RCC 7860 (cell line): ENCODE data around the gene TPST1.
"Not testable (repeated sequence)": the region's sequence is repeated elsewhere in the genome, so short reads cannot be mapped to it uniquely, and the experiment has no call there.

Experiments
- DNase-seq: peaks from one replicate; pipeline ENCODE4 v3.0.0-alpha.2; 2015; ENCODE audit warnings: low spot score
- FAIRE-seq: peaks from 2 replicates; lab custom pipeline; 2012; peaks lifted over from hg19 to GRCh38; lab: Jason Lieb, UNC

The TPST1 gene

GRCh38 chr7:66374141-66374840 lies 169.2 kb downstream of the TPST1 start:
- FAIRE-seq, DNase-seq: not testable (repeated sequence)

DNA sequence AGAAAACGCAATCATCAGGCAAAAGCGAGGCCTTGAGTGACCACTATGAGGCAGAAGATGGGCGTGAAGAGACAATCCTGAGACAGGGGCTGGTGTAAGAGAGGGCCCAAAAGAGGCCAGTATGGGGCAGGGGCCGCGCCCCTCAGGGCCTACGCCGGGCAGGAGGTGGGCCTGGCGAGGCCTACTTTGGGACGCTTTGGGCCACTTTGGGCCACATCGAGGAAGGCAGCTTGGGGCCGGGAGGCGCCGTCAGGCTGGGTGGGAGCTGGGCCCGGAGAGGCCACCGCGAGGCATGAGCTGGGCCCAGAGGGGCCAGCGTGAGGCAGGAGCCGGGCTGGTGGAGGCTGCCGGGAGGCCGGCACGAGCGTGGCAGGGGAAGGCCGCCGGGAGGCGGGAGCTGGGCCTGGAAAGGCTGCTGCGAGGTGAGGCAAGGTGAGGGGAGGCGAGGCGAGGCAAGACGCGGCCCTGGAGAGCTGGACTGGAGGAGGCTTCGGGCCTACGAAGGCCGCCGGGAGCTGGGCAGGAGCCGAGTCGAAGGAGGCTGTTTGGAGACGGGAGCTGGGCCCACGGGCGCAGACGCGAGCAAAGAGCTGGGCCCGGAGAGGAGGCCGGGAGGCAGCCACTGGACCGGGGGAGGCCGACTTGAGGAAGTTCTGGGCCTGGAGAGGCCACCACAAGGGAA lies 171.3 kb downstream of the TPST1 start:
- DNase-seq, result no peak
- no peak for FAIRE-seq

DNA sequence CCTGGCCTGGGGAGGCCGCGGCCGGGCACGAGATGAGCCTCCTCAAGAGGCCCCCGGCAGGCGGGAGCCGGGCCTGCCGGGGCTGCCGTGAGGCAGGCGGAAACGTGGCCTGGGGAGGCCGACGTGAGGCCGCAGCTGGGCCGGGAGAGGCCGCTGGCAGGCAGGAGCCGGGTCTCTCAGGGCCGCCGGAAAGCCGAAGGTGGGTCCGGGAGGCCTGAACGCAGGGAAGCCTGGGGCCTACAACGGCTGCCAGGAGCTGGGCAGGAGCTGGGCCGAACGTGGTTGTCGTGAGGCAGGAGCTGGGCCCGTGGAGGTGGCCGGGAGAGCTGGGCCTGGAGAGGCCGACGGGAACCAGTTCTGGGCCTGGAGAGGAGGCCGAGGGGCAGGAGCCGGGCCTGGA lies 171.9 kb downstream of the TPST1 start:
- no peak for DNase-seq
- no peak for FAIRE-seq

DNA sequence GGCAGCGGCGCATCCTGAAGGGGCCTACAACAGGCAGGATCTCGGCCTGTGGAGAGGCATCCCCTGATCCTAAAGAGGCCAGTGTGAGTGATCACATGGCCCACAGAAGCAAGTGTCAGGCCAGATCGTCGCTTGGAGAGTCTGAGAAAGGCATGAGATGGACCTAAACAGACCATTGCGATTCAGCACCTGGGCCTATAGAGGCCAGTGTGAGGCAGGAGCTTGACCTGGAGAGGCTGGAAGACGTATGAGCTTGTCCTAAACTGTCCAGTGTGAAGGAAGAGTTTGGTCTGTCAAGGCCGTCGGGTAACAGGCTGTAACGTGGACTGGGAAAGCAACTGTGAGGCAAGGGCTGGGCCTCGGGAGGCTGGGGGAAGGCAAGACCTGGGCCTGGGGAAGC lies 172.6 kb downstream of the TPST1 start:
- FAIRE-seq, result no peak
- no peak for DNase-seq

DNA sequence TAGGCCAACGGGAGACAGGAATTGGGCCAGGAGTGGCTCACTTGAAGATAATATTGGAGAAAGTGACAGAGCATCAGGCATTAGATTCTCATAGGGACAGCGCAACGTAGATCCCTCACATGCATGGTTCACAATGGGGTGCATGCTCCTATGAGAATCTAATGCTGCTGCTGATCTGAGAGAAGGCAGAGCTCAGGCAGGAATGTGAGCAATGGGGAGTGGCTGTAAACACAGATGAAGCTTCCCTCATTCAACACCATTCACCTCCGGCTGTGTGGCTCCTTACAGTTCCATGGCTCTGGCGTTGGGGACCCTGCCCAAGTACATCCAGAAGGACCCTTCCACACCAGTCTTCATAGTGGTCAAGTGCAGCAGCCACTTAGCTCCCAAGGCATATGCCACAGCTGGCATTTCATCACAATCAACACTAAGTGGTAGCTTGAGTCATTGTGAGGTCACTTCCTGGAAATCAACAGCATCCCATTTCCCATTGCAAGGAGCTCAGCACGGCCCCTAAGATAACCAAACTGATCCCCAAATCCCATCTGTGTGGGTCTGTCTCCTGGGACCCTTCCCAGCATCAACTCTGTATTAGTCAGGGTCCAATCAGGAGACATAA lies 174.5 kb downstream of the TPST1 start:
- DNase-seq, result no peak
- FAIRE-seq, result no peak

- peak; percentile 58 for FAIRE-seq
These were observed 175.2 kb downstream of the TPST1 start for GRCh38 chr7:66380272-66380888.

GRCh38 chr7:66382182-66382923 lies 177.2 kb downstream of the TPST1 start:
- DNase-seq, FAIRE-seq: not testable (repeated sequence)

More at GRCh38 chr7:66380272-66380888, 175.2 kb downstream of the TPST1 start:
- DNase-seq, result peak; percentile 40

DNA sequence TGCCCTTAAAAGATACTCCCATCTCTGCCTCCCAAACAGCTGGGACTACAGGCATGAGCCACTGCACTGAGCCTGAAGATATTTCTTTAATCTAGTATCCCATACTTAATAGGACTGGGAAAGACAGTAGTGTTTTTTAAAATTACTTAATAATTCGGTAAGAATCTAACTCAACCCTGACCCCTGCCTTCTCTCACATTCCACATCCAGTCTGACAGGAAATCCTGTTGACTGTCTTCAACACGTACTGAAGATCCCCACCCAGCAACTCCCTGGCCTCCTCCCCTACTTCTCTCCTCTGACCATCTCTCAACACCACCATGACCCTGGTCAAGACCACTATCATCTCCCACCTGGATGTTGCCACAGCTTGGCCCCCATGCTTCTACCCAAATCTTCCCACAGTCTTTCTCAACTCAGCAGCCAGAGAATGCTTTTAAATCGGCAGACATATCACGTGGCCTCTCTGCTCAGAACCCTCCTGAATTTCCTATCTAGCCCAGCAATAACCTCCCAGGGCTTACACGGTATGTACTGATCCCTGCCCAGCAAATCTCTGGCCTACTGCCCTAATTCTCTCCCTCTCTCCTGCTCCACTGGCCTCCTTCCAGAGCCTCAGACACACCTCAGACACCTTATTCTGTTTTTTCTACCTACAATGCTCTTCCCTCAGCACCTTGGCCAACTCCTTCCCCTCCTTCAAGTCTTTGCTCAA lies 180.2 kb downstream of the TPST1 start:
- DNase-seq, FAIRE-seq: not testable (repeated sequence)

- not testable (repeated sequence) for FAIRE-seq
These were observed 190.0 kb downstream of the TPST1 start for GRCh38 chr7:66395128-66395571.

GRCh38 chr7:66396052-66396451 lies 190.9 kb downstream of the TPST1 start:
- not testable (repeated sequence) for DNase-seq, FAIRE-seq

More at GRCh38 chr7:66395128-66395571, 190.0 kb downstream of the TPST1 start:
- not testable (repeated sequence) for DNase-seq

DNA sequence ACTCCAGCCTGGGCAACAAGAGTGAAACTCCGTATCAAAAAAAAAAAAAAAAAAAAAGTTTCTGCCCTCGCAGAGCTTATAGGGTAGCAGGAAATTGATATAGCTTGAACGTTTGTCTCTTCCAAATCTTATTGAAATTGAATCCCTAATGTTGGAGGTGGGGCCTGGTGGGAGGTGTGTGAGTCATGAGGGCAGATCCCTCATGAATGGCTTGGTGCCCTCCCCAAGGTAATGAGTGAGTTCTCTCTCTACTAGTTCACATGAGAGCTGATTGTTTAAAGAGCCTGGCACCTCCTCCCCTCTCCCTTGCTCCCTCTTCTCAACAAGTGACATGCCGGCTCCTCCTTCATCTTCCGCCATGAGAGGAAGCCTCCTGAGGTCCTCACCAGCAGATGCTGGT lies 193.7 kb downstream of the TPST1 start:
- not testable (repeated sequence) for FAIRE-seq, DNase-seq

GRCh38 chr7:66399566-66399965 lies 194.4 kb downstream of the TPST1 start:
- FAIRE-seq (no peak), DNase-seq (no peak)

- DNase-seq (no peak), FAIRE-seq (no peak)
These were observed 195.3 kb downstream of the TPST1 start for GRCh38 chr7:66400400-66400799.

GRCh38 chr7:66401126-66401525 lies 196.0 kb downstream of the TPST1 start:
- DNase-seq, FAIRE-seq: not testable (repeated sequence)

DNA sequence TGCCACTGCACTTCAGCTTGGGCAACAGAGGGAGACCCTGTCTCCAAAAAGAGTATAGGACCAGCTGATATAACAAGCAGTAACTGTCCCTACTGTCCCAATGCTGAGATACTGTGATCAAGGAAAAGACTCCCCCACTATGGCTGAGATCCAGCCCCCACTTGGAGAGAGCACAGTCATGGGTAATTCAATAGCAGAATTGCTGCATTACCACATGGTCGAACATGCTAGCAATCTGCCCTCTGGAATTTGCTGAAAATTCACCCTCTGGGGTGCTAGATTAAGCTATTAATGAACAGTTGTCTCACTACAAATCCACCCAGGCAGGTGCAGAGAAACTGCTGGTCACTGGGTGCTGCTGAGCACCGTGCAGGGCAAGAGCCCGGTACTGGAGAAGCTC lies 196.8 kb downstream of the TPST1 start:
- not testable (repeated sequence) for FAIRE-seq, DNase-seq

- FAIRE-seq, result no peak
These were observed 198.4 kb downstream of the TPST1 start for GRCh38 chr7:66403564-66403963.

GRCh38 chr7:66409493-66409892 lies 204.4 kb downstream of the TPST1 start:
- no peak for DNase-seq
- no peak for FAIRE-seq

More at GRCh38 chr7:66403564-66403963, 198.4 kb downstream of the TPST1 start:
- DNase-seq, result no peak
